ENCODE results near the gene ASIP. TPM values are rescaled to one million over a fixed set of nuclear protein-coding genes. Genes with fewer than 3 reads are reported as not detected.

The ASIP gene
- total RNA-seq, 1 experiment from 2014 or later: not detected

- ChIA-PET POLR2A (ENCODE audit: low non-redundant PET) (no interaction called here), CTCF (no interaction called here)
- no peak overlapping the region for H3K4me3 ChIP-seq (ENCODE audit: low read depth, low read length, poor library complexity, severe bottlenecking)
- no peaks in the 10 kb centered on the region for H3K36me3 ChIP-seq (ENCODE audit: insufficient read depth, low read length, poor library complexity, severe bottlenecking)
- H3K27ac ChIP-seq (ENCODE audit: low read depth, low read length, poor library complexity, severe bottlenecking): no peak overlapping the region
- H3K27me3 ChIP-seq (replicated peaks; ENCODE audit: insufficient read depth, low read depth, low read length, poor library complexity): no peaks in the 10 kb centered on the region
- intact Hi-C loops (cut with micrococcal nuclease; ENCODE audit: unreplicated experiment): no loop called here
- peaks cover 12% of the 10 kb centered on the region for H3K4me1 ChIP-seq (ENCODE audit: insufficient read depth, low read length, poor library complexity, severe bottlenecking)
- no TSS peak for BruUV-seq (replicated peaks)
- TF ChIP-seq, protein P1, sequence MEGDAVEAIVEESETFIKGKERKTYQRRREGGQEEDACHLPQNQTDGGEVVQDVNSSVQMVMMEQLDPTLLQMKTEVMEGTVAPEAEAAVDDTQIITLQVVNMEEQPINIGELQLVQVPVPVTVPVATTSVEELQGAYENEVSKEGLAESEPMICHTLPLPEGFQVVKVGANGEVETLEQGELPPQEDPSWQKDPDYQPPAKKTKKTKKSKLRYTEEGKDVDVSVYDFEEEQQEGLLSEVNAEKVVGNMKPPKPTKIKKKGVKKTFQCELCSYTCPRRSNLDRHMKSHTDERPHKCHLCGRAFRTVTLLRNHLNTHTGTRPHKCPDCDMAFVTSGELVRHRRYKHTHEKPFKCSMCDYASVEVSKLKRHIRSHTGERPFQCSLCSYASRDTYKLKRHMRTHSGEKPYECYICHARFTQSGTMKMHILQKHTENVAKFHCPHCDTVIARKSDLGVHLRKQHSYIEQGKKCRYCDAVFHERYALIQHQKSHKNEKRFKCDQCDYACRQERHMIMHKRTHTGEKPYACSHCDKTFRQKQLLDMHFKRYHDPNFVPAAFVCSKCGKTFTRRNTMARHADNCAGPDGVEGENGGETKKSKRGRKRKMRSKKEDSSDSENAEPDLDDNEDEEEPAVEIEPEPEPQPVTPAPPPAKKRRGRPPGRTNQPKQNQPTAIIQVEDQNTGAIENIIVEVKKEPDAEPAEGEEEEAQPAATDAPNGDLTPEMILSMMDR (conservative IDR thresholded peaks at IDR 0.05; ENCODE audit: low read depth, low read length): no peak
- no peak for TF ChIP-seq EZH2 (IDR thresholded peaks at IDR 0.05; ENCODE audit: borderline replicate concordance, low read depth, low read length, poor library complexity, severe bottlenecking)
- no peaks in the 10 kb centered on the region for H3K9me3 ChIP-seq (ENCODE audit: low read depth, low read length, poor library complexity, severe bottlenecking)
- DNase-seq (ENCODE audit: low spot score): peak; percentile 68
Measured at GRCh38 chr20:34316196-34316814, 75.1 kb downstream of the ASIP start.

Other genes starting within 250 kb of the ASIP start
- gene RALY, start 247.5 kb upstream of the ASIP start, total RNA-seq (2021): 185 and 195 TPM in 2 replicates
- gene EIF2S2, start 129.2 kb upstream of the ASIP start, total RNA-seq (2021): 130 and 142 TPM in 2 replicates
- 284 and 292 TPM in 2 replicates for gene AHCY, start 61.9 kb downstream of the ASIP start, total RNA-seq (2021)
- 56.2 and 57.7 TPM in 2 replicates for gene ITCH, start 121.8 kb downstream of the ASIP start, total RNA-seq (2021)

Data from A673 (cell line).